SU-DHL-6 (cell line): ENCODE results near the gene SMIM9.
"Not testable (repeated sequence)": the region's sequence is repeated elsewhere in the genome, so short reads cannot be mapped to it uniquely, and the experiment has no call there.

Experiments used
- CTCF ChIP-seq: fragments of 200-600 bp; sonication (generic); IDR thresholded peaks from one replicate; pipeline ENCODE4 v1.5.1; 2017; ENCODE audit warnings: antibody characterized with exemption, mild to moderate bottlenecking, low read length, moderate library complexity; ENCODE audit not compliant: insufficient read depth, poor library complexity, severe bottlenecking
- EZH2phosphoT487 ChIP-seq: fragments of 200-600 bp; sonication (generic), shearing (Covaris generic); conservative IDR thresholded peaks from 2 replicates; pipeline ENCODE4 v1.6.1; 2018; ENCODE audit warnings: mild to moderate bottlenecking, antibody characterized with exemption, low read length, moderate library complexity, mixed read lengths

- not testable (repeated sequence) for TF ChIP-seq CTCF, EZH2phosphoT487
These were observed 49.6 kb upstream of the SMIM9 start for GRCh38 chrX:154884069-154884468.
